ENCODE data around the gene GAL3ST2.

Gene GAL3ST2

DNA sequence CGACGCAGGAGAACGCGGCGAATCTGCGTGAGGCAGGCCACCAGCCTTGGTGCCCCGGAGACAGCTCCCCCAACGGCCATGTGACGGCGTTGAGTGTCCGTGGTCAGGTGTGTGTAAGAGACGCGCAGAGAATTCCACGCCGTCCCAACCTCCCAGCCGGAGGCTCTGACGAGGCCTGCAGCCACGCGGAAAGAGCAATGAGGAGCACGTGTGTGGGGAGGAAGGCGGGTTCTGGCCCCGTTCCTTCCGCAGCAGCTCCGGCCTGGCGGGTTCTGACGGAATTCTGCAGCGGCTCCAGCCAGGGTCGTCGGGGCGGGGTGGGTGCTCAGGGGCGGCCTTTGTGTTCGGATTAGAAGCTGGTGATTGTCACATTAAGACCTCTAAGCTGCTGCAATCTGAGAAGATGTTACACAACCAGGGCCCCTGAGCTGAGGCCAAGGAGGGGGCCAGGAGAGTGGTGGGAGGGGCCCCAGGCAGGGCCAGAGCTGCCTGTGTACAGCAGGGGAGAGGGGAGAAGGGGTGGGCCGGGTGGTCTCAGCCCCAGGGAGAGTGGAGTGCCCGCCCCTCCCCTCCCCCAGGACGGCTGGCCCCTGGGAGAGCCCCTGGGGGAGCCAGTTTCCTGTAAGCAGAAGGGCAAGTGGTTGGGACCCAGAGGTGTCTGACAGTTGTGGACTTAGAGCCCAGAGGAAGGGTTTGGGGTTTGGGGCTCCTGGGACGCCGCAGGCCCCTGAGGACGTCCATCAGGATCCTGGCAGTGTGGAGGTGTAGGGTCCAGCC lies 5.1 kb upstream of the GAL3ST2 start:
- ATAC-seq (ENCODE audit: insufficient read depth, low read depth) (no peak), DNase-seq (peak; percentile 2)
- Histone ChIP-seq H3K4me2 (ENCODE audit: insufficient read depth, low read length) (no peak overlapping the region), H3K36me3 (ENCODE audit: insufficient read depth, low read length) (no peaks in the 10 kb centered on the region; the same call in 1 of the 2 replicates), H3K27ac (ENCODE audit: low read length) (no peak overlapping the region), H3K27me3 (ENCODE audit: insufficient read depth, low read length, poor library complexity) (no peaks in the 10 kb centered on the region), H3K9ac (ENCODE audit: low read depth, low read length) (no peak overlapping the region), H2AFZ (ENCODE audit: low read depth, low read length) (no peak overlapping the region), H3K4me3 (ENCODE audit: low read depth in 1 of 2, low read length in 2 of 2) (no peak overlapping the region), H3K4me1 (ENCODE audit: insufficient read depth, low read length) (no peaks in the 10 kb centered on the region), H3K9me3 (ENCODE audit: insufficient read depth, low read length, severe bottlenecking) (no peaks in the 10 kb centered on the region), H4K20me1 (ENCODE audit: insufficient read depth, low read length) (no peaks in the 10 kb centered on the region), H3K79me2 (ENCODE audit: insufficient read depth, low read length) (no peaks in the 10 kb centered on the region)
- no peak for TF ChIP-seq CTCF (IDR thresholded peaks at IDR 0.05; ENCODE audit: borderline replicate concordance, extremely low read depth, low read length, poor library complexity, severe bottlenecking)
- TF ChIP-seq EZH2 (IDR thresholded peaks at IDR 0.05; ENCODE audit: borderline replicate concordance, low read depth, low read length, severe bottlenecking), result no peak

- H3K36me3 ChIP-seq (ENCODE audit: insufficient read depth, low read length), result no peaks in the 10 kb centered on the region; the same call in 1 of the 2 replicates
- H4K20me1 ChIP-seq (ENCODE audit: insufficient read depth, low read length), result no peaks in the 10 kb centered on the region
- H3K27me3 ChIP-seq (ENCODE audit: insufficient read depth, low read length, poor library complexity), result no peaks in the 10 kb centered on the region
- H3K4me2 ChIP-seq (ENCODE audit: insufficient read depth, low read length), result no peak overlapping the region
- H2AFZ ChIP-seq (ENCODE audit: low read depth, low read length), result no peak overlapping the region
- DNase-seq (peak; percentile 2), ATAC-seq (ENCODE audit: insufficient read depth, low read depth) (no peak)
- no peaks in the 10 kb centered on the region for H3K79me2 ChIP-seq (ENCODE audit: insufficient read depth, low read length)
- H3K4me3 ChIP-seq (ENCODE audit: low read depth in 1 of 2, low read length in 2 of 2), result no peak overlapping the region
- H3K9ac ChIP-seq (ENCODE audit: low read depth, low read length), result no peak overlapping the region
- H3K4me1 ChIP-seq (ENCODE audit: insufficient read depth, low read length), result no peaks in the 10 kb centered on the region
- H3K9me3 ChIP-seq (ENCODE audit: insufficient read depth, low read length, severe bottlenecking), result no peaks in the 10 kb centered on the region
- H3K27ac ChIP-seq (ENCODE audit: low read length), result no peak overlapping the region
- TF ChIP-seq EZH2 (IDR thresholded peaks at IDR 0.05; ENCODE audit: borderline replicate concordance, low read depth, low read length, severe bottlenecking) (no peak), CTCF (IDR thresholded peaks at IDR 0.05; ENCODE audit: borderline replicate concordance, extremely low read depth, low read length, poor library complexity, severe bottlenecking) (no peak)
These were observed 4.5 kb upstream of the GAL3ST2 start for GRCh38 chr2:241772063-241772499.

GRCh38 chr2:241773511-241774418 lies 2.9 kb upstream of the GAL3ST2 start:
- Histone ChIP-seq H3K79me2 (ENCODE audit: insufficient read depth, low read length) (no peaks in the 10 kb centered on the region), H3K27ac (ENCODE audit: low read length) (no peak overlapping the region), H3K4me3 (ENCODE audit: low read depth in 1 of 2, low read length in 2 of 2) (no peak overlapping the region), H3K4me1 (ENCODE audit: insufficient read depth, low read length) (no peaks in the 10 kb centered on the region), H3K36me3 (ENCODE audit: insufficient read depth, low read length) (no peaks in the 10 kb centered on the region), H3K27me3 (ENCODE audit: insufficient read depth, low read length, poor library complexity) (no peaks in the 10 kb centered on the region), H3K4me2 (ENCODE audit: insufficient read depth, low read length) (no peak overlapping the region), H4K20me1 (ENCODE audit: insufficient read depth, low read length) (no peaks in the 10 kb centered on the region), H3K9ac (ENCODE audit: low read depth, low read length) (no peak overlapping the region), H3K9me3 (ENCODE audit: insufficient read depth, low read length, severe bottlenecking) (no peaks in the 10 kb centered on the region), H2AFZ (ENCODE audit: low read depth, low read length) (no peak overlapping the region)
- TF ChIP-seq CTCF (IDR thresholded peaks at IDR 0.05; ENCODE audit: borderline replicate concordance, extremely low read depth, low read length, poor library complexity, severe bottlenecking), result no peak
- TF ChIP-seq EZH2 (IDR thresholded peaks at IDR 0.05; ENCODE audit: borderline replicate concordance, low read depth, low read length, severe bottlenecking), result no peak
- 0 out of 3 replicates have a peak, but pooled peaks have one; percentile 7 for ATAC-seq (ENCODE audit: insufficient read depth, low read depth)
- DNase-seq, result peak; percentile 2
